Vagina (tissue), 2 donors: ENCODE measurements around the gene ADAMTS16. TPM values are rescaled to one million over a fixed set of nuclear protein-coding genes. Genes with fewer than 3 reads are reported as not detected.
"Not testable (repeated sequence)": the region's sequence is repeated elsewhere in the genome, so short reads cannot be mapped to it uniquely, and the experiment has no call there.

Experiments used
- DNase-seq, 2 donors: peaks; one replicate each; pipeline ENCODE4 v3.0.0-alpha.2; 2017; ENCODE audit errors: extremely low spot score in 2 of 2
- H3K27ac ChIP-seq: fragments of 200-600 bp; sonication (generic); one replicate; pipeline ENCODE4 v1.5.1; 2019
- H3K27me3 ChIP-seq: fragments of 200-600 bp; sonication (generic); one replicate; pipeline ENCODE4 v1.5.1; 2019
- H3K36me3 ChIP-seq, 2 donors: fragments of 200-600 bp; sonication (generic); one replicate each; pipeline ENCODE4 v1.5.1; 2017 to 2019
- H3K4me1 ChIP-seq: fragments of 200-600 bp; sonication (generic); one replicate; pipeline ENCODE4 v1.5.1; 2019
- H3K4me3 ChIP-seq, 2 donors: fragments of 200-600 bp; sonication (generic); 1 replicate in 1 of 2; 2 replicates in 1 of 2; pipeline ENCODE4 v1.5.1; 2016 to 2019
- H3K9me3 ChIP-seq: fragments of 200-600 bp; sonication (generic); one replicate; pipeline ENCODE4 v1.5.1; 2019
- CTCF ChIP-seq, 3 experiments: fragments of 450-650 bp in 2 of 3; fragments of 200-600 bp in 1 of 3; sonication (generic) in 1 of 3; IDR thresholded peaks; one replicate each; pipeline ENCODE4 v1.5.1; 2017 to 2019; ENCODE audit warnings: antibody characterized with exemption in 3 of 3, mild to moderate bottlenecking in 2 of 3, moderate library complexity in 2 of 3
- POLR2A ChIP-seq, 2 donors: fragments of 450-650 bp; IDR thresholded peaks; one replicate each; pipeline ENCODE4 v1.6.1; 2017; ENCODE audit warnings: antibody characterized with exemption in 2 of 2, mild to moderate bottlenecking in 2 of 2, moderate library complexity in 2 of 2
- POLR2AphosphoS5 ChIP-seq, 2 donors: sonication (generic); formaldehyde crosslinking; IDR thresholded peaks; one replicate each; pipeline ENCODE4 v1.9.0; 2017; ENCODE audit warnings: antibody characterized with exemption in 2 of 2, mild to moderate bottlenecking in 2 of 2, low read depth in 1 of 2; ENCODE audit not compliant: insufficient read depth in 1 of 2
- intact Hi-C: fragments of 100-400 bp; cut with DNase I; formaldehyde crosslinking; loops from one replicate; pipeline ENCODE4 v1.15.1; 2023
- total RNA-seq: library from RNA; depleted of rRNA; stranded (reverse); fragments of >200 nt; gene quantifications from one replicate; pipeline ENCODE4 v1.2.3, GENCODE V29; 2016

Gene ADAMTS16
- total RNA-seq, 1 donor from 2014 or later: 0.49 TPM

GRCh38 chr5:5134107-5134506, 6.0 kb upstream of the ADAMTS16 start:
- Histone ChIP-seq H3K36me3 (no peaks in the 10 kb centered on the region), H3K27ac (no peak overlapping the region), H3K4me3 (no peak overlapping the region), H3K9me3 (no peaks in the 10 kb centered on the region), H3K27me3 (peaks cover 2% of the 10 kb centered on the region), H3K4me1 (no peaks in the 10 kb centered on the region)
- TF ChIP-seq CTCF (IDR thresholded peaks at IDR 0.05) (no peak), POLR2AphosphoS5 (IDR thresholded peaks at IDR 0.05; ENCODE audit: insufficient read depth in 1 of 2, low read depth in 1 of 2) (no peak), POLR2A (IDR thresholded peaks at IDR 0.05) (no peak)
- intact Hi-C loops: no loop called here
- no peak for DNase-seq

GRCh38 chr5:5135957-5136676, 4.0 kb upstream of the ADAMTS16 start:
- Histone ChIP-seq H3K9me3 (no peaks in the 10 kb centered on the region), H3K27ac (no peak overlapping the region), H3K36me3 (no peaks in the 10 kb centered on the region), H3K4me1 (peaks cover 15% of the 10 kb centered on the region), H3K27me3 (peaks cover 15% of the 10 kb centered on the region), H3K4me3 (no peak overlapping the region)
- no peak for TF ChIP-seq POLR2AphosphoS5 (IDR thresholded peaks at IDR 0.05; ENCODE audit: insufficient read depth in 1 of 2, low read depth in 1 of 2)
- DNase-seq: no peak
- intact Hi-C loops: no loop called here

- H3K27ac ChIP-seq, intact Hi-C loops, H3K4me3 ChIP-seq, DNase-seq, H3K36me3 ChIP-seq, H3K9me3 ChIP-seq: not testable (repeated sequence)
- Histone ChIP-seq H3K27me3 (peaks cover 15% of the 10 kb centered on the region), H3K4me1 (peaks cover 15% of the 10 kb centered on the region)
These were observed 2.3 kb upstream of the ADAMTS16 start for GRCh38 chr5:5137851-5138250.

GRCh38 chr5:5139336-5139776, 774 bp upstream of the ADAMTS16 start:
- intact Hi-C loops: no loop called here
- H3K36me3 ChIP-seq: no peaks in the 10 kb centered on the region

GRCh38 chr5:5140479-5141338, 579 bp downstream of the ADAMTS16 start:
- intact Hi-C loops: no loop called here
- no peak for DNase-seq
- TF ChIP-seq POLR2AphosphoS5 (IDR thresholded peaks at IDR 0.05; ENCODE audit: insufficient read depth in 1 of 2, low read depth in 1 of 2): no peak
- Histone ChIP-seq H3K4me1 (peaks cover 15% of the 10 kb centered on the region), H3K9me3 (no peaks in the 10 kb centered on the region), H3K27me3 (peaks cover 15% of the 10 kb centered on the region), H3K27ac (no peak overlapping the region), H3K4me3 (peak overlapping the region; percentile 32 to 41), H3K36me3 (no peaks in the 10 kb centered on the region)

More at GRCh38 chr5:5139336-5139776, 774 bp upstream of the ADAMTS16 start:
- TF ChIP-seq POLR2AphosphoS5 (IDR thresholded peaks at IDR 0.05; ENCODE audit: insufficient read depth in 1 of 2, low read depth in 1 of 2) (no peak), POLR2A (IDR thresholded peaks at IDR 0.05) (no peak), CTCF (IDR thresholded peaks at IDR 0.05) (no peak)
- Histone ChIP-seq H3K27me3 (peaks cover 15% of the 10 kb centered on the region), H3K4me3 (peak overlapping the region; percentile 32 to 41), H3K9me3 (no peaks in the 10 kb centered on the region), H3K4me1 (peaks cover 15% of the 10 kb centered on the region), H3K27ac (no peak overlapping the region)
- DNase-seq: no peak

- DNase-seq: no peak
- Histone ChIP-seq H3K27ac (no peak overlapping the region), H3K27me3 (peaks cover 15% of the 10 kb centered on the region), H3K4me1 (peaks cover 15% of the 10 kb centered on the region), H3K4me3 (no peak overlapping the region), H3K36me3 (no peaks in the 10 kb centered on the region), H3K9me3 (no peaks in the 10 kb centered on the region)
- no peak for TF ChIP-seq CTCF (IDR thresholded peaks at IDR 0.05)
- TF ChIP-seq POLR2AphosphoS5 (IDR thresholded peaks at IDR 0.05; ENCODE audit: insufficient read depth in 1 of 2, low read depth in 1 of 2): no peak
- TF ChIP-seq POLR2A (IDR thresholded peaks at IDR 0.05): no peak
- intact Hi-C loops: no loop called here
These were observed 1.1 kb downstream of the ADAMTS16 start for GRCh38 chr5:5141339-5141599.
